NCI-H526 treated with DMSO at 0.1 percent for 48 hours (cell line): Measurements from ENCODE around the gene KCNS1.
"Not testable (repeated sequence)": the region's sequence is repeated elsewhere in the genome, so short reads cannot be mapped to it uniquely, and the experiment has no call there.

Source experiments
- DNase-seq: peaks from one replicate; lab custom pipeline; 2025; lab: John Stamatoyannopoulos, UW

Gene KCNS1, protein sequence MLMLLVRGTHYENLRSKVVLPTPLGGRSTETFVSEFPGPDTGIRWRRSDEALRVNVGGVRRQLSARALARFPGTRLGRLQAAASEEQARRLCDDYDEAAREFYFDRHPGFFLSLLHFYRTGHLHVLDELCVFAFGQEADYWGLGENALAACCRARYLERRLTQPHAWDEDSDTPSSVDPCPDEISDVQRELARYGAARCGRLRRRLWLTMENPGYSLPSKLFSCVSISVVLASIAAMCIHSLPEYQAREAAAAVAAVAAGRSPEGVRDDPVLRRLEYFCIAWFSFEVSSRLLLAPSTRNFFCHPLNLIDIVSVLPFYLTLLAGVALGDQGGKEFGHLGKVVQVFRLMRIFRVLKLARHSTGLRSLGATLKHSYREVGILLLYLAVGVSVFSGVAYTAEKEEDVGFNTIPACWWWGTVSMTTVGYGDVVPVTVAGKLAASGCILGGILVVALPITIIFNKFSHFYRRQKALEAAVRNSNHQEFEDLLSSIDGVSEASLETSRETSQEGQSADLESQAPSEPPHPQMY

DNA sequence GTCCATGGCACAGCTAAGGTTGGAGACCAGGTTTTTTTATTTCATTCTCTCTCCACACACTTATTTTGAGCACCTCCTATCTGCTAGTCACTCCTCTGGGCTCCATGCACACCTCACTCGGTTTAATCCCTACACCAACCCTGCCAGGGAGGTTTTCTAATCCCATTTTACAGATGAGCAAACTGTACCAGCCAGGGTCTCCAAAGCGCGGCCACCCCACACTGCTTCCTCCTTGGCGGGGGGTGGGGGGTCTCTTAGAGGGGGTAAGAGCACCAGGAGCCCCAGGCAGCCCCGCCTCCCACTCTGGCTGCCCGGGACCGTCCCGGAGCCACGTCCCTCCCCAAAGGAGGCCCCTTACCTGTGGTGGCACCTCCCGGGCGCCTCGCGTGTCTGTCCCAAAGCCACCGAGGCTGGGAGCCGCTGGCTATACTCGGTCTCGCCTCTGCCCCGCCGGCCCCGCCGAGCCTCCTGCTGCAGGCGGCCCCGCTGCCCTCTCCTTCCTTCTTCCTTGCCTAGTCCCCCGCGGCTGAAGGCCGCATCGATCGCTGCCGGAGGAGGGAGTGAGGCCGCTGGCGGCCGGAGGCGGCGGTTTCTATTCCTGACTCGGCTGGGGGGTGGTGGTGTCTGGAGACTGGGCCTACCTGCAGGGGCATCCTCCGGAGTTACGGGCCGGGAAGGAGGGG lies at the start of gene KCNS1:
Gene KCNS1, minus strand, starts transcription at position 565 of the 683 bp plus-strand sequence. CDS start 1,891 bp downstream, outside the sequence.
- DNase-seq: no peak

DNA sequence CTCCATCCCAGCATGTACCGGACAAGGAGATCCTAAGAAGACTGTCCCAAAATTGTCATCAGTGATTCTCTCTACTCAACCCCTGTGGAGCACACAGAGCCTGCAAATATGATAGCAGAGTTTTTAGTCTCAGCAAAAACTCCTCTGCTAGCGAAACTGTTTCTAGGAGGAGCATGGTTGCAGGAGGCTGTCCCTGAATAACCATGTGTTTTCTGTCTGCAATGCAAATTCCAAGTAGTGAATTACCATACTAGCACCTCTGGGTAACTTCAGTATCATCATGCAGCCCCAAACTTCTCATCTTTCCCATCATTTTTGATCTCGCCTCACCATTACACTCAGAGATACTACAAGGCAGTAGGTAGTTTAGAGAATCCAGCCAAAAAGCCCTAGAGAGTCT lies 48.1 kb upstream of the KCNS1 start:
- no peak for DNase-seq

DNA sequence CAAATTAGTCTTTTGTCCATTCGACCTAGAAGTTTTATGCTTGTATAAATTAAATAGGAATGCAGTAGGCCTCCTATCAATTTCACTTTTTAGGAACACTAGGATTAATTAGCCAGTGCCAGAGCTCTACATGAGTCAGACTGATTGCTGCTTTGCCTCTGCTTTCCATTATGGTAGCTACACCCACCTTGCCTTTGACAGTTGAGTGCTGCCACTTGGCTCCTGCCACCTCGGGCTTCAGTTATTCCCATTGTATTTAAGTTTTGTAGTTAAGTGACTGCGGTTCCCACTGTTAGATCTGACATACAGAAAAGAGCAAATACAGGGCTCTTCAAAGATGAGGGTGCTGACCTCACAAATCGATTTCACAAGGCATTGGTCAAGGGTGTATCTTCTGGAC lies 39.9 kb upstream of the KCNS1 start:
- DNase-seq: no peak

DNA sequence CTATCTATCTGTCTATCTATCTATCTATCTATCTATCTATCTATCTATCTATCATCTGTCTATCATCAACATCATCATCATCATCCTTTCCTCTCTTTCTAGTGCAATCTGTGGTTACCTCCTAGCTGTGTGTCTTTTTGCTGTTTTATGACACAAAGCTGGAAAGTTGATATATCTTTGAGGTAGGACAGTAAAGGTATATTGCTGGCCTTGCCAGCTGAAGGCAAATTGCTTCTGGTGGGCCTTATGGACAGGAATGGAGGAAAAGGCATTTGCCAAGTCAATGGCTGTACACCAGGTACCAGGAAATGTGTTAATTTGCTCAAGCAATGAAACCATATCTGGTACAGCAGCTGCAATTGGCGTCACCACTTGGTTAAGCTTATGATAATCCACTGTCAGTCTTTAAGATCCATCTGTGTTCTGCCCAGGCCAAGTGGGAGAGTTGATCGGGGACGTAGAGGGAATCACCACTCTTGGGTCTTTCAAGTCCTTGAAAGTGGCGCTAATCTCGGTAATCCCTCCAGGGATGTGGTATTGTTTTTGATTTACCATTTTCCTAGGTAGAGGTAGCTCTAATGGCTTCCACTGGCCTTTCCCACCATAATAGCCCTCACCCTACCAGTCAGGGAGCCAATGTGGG lies 38.9 kb upstream of the KCNS1 start:
- not testable (repeated sequence) for DNase-seq

DNA sequence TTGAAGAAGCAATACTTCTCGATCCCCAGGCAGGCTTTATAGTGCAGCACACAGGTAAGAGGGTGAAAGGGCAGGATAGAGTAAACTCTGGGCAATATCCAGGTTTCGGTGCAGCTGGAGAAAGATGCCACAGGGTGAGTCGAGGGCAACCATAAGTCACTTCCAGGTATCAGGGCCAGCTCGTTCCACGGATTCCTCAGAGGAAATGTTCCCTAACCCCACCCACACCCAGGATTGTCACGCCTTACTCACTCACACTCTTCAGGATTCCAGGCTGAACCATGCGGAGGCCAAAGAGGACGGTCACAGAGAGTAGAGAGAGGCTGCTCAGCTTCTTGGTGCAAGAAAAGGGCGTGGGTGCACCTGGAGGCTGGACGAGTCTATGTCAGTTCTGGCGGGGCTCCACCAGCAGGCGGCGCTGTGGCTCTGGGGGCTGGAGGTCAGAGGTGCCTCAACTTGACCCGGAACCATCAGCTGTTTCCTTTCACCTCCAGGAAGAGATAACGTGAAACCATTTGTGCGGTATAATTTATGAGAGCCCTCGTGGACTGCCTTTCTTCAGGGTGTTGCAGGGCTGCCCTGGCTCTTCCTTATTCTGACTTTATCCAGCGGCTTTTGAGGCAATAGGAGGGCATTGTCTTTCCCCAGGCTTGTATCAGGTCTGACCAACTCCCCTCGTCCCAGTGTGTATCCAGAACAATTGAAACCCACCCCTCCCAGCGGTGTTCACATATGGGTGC lies 37.8 kb upstream of the KCNS1 start:
- no peak for DNase-seq

DNA sequence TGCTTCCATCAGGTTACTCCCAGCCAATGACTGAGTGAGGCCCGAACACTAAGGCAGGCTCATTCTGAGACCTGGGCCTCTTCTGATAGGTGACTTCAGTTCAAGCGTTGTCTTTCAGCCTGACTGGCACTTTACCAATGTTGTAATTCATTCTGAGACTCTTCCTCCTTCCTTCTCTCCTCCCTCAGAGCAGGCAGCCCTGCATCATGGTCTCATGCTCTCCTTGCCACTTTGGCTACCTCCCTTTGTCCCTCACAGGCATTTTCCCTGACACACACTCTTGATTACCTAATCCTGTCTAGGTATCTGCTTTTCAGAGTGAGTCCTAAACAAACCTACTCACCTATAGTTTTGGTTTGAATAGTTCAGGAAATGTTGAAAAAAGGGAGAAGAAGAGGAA lies 36.0 kb upstream of the KCNS1 start:
- DNase-seq: no peak

DNA sequence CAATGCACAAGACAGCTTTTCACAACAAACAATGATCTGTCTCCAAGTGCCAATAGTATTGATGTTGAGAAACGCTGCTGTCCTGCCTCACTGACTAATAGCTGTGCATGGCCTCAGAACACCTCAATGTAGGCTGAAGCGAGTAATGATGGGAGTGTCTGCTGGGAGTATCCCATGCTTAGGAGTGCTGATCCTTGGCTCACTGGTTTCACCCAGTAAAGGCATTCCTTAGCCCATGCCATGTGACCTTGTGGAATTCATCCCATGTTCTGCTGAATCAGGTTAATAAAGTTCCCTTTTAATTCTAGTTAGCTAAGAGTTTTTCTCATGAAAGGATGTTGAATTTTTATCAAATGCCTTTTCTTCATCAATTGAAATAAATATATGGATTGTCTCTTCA lies 27.2 kb upstream of the KCNS1 start:
- DNase-seq: no peak

DNA sequence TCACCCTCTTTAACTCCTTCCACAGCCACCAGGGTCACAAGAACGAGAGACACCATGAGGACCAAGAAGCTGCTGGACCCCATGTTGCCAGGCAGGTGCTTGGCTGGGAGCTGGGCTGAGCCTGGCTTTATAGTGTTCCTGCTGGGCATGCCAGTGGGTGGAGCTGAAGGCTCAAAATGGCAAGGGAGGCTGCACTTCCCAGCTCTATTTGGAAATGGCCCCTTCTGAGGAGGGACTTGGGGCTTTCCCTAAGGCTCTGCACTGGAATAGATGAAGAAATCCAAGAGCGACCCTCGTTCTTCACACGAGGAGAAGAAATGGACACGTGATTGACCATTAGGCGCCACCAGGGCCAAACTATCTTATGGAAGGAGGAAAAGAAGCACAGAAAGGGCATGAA lies 23.4 kb upstream of the KCNS1 start, which contains the start of gene WFDC12:
Gene WFDC12, minus strand, starts transcription at position 101 of the 400 bp plus-strand sequence. Its CDS starts 18 bp downstream, at position 83.
- DNase-seq: no peak

DNA sequence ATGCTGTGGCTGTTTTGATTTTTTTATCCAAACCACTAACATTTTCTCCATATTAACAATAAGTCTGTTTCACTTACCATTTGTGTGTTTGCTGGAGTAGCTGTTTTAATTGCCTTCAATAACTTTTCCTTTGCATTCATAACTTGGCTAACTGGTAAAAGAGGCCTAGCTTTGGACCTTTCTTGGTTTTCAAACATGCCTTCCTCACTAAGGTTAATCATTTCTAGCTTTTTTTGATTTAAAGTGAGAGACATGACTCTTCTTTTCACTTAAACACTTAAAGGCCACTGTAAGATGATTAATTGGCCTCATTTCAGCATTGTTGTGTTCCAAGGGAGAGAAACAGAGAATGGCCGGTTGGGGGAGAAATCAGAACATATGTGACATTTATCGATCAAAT lies 20.5 kb upstream of the KCNS1 start:
- no peak for DNase-seq

DNA sequence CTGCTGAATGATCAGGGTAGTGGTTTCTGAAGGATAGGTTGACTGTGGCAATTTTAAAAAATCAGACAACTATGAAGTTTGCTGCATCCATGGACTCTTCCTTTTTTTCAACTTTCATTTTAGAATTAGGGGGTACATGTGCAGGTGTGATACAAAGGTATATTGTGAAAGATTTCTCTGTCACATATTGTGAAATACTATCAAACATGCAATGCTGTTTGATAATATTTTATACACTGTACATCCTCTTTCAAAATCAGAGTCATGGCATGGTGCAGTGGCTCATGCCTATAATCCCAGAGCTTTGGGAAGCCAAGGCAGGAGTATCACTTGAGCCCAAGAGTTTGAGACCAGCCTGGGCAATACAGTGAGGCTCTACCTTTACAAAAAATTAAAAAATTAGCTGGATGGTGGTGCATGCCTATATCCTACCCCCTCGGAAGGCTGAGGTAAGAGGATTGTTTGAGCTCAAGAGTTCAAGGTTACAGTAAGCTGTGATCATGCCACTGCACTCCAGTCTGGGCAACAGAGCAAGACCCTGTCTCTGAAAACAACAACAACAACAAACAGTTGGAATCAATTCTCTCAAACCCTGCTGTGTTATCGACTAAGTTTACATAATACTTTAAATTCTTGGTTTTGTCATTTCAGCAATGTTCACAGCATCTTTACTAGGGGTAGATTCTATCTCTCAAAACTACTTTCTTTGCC lies 18.8 kb upstream of the KCNS1 start:
- no peak for DNase-seq

DNA sequence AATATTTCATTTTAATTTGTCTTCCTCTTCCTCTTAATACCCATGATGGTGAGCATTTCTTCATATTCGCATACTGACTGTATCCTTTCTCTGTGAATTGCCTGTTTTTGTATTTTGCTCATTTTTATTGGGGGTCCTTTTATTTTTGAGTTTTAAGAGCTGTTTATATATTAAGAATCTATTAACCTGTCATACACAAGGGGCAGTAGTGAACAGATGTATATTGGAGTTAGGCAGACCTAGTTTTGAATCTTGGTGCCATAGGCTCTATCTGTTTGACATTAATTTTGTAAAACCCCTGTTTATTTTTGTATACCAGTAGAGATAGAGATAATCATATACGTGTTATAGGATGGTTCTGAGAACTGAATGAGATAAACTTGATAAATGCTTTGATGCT lies 17.1 kb upstream of the KCNS1 start:
- DNase-seq: no peak

DNA sequence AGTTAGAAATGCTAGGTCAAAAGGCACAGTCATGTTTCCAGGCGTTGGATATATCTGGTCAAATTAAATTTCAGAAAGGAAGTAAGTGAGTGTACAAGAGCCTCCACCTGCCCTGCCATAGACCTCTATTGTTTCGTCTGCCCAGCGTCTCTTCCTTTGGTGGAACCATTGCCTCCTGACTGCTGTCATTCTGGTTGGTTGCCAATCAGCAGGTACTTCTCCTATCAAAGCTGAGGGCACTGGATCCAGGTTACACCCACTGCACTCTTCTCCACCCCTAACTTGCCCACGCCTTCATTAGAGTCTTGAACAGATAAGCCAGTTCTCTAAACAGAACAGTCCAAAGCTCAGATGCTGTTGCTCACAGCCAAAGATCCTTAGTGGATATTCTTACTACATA lies 16.7 kb upstream of the KCNS1 start:
- no peak for DNase-seq

DNA sequence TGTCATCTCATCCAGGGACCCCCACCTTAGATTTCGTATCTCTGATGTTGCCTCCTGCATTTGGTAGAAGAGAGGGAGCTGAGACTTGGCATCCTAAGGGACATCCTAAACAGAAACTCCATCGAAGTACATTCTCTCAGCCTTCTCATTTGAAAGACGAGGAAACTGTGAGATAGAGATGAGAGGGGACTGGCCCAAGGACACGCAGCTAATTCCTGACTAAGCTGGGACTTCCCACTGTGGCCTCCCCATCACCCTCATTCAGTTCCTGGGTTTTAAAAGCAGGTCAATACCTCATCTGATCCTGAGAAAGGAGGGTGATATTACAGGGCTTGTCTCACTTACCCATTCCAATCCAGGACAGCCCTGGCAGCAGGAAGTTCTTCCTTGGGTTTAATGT lies 14.9 kb upstream of the KCNS1 start:
- DNase-seq: no peak

DNA sequence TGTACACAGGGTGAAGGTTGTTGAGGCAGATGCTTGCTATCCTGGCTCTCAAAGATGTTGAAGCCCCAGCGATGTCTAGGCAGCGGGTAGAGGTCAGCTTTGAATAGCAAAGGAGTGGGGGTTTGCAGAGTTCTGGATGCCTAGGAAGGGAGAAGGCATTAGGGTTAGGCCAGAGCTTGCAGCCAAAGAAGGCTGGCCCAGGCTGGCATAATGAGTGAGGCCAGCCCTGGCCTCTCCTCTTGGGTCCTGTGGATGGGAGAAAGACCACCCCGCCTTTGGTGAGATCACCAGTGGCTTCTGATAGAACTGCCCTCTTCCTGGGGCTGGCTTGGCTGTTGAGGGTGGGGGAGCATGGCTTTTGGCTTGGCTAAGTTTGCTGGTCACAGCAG lies 14.5 kb upstream of the KCNS1 start:
- DNase-seq: no peak

DNA sequence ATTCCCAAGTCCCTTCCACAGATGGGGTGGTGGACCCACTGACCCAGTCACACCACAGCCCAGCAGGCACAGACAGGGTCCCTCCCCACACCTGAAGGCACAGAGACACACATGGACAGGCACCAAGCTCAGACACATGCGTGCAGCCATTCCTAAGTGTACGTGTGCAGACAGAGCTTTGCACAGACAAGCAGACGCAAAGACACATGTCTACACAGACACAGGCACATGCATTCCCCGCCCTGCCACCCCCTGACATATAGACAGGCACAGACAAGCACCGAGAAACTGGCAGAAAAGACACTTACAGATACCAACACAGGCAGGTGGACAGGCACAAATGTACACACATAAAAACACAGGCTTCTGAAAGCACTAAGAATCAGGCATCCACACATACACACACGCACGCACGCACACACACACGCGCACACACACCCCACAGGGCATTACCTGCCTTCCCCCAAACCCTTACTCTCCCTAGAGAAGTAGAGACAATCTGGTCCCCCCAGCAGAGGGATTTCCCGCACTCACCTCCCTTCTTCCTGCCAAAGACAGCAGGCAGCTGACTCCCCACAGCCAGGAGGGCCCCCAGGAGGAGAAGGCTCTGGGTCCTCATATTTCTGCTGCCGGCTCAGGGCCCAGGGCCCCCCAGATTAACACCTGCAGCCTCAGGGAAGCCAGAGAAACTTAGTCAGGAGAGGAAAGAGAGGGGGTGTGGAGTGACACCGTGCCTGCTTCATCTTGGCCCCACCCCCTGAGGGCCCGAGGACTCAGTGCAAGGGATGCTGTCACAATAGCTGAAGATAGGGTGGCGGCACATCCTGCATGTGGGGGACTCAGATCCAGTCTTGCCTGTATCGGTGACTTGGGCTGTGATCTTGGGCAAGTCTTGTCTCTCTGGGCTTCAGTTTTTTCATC lies 13.8 kb upstream of the KCNS1 start, which contains the start of gene WFDC5:
Gene WFDC5, minus strand, starts transcription at position 710 of the 921 bp plus-strand sequence. Its CDS starts 91 bp downstream, at position 619.
- no peak for DNase-seq

DNA sequence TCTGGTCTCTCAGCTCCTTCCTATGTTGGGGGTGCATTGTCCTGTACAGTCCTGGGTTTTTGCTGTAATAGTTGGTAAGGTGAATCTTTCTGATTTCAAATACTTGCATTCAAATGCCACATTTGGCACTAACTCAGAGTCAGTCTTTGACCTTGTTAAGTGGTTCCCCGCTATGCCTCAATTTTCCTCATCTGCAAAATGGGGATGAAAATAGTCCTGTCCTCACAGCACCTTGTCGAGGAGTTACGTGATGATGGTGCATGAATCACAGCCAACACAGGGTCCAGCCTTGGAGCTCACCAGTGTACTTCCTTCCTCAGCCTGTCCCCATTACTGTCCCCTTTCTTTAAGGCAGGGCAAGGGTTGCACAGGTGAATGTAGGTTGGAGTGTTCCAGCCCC lies 12.9 kb upstream of the KCNS1 start:
- DNase-seq: no peak

DNA sequence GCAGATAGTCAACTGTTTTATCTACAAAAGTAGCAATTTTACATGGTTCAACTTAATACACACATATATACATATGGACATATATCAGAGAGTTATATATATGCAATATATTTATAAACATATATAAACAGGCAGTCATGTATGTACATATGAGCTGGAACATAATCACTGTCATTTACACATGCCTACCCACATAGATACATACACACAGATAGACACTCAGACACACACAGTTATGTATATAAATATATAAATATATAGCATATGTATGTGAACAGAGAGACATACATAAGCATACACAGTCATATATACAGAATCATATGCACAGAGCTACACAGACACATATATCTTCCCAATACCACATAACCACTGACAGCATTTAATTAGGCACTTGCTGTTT lies 11.8 kb upstream of the KCNS1 start:
- no peak for DNase-seq

DNA sequence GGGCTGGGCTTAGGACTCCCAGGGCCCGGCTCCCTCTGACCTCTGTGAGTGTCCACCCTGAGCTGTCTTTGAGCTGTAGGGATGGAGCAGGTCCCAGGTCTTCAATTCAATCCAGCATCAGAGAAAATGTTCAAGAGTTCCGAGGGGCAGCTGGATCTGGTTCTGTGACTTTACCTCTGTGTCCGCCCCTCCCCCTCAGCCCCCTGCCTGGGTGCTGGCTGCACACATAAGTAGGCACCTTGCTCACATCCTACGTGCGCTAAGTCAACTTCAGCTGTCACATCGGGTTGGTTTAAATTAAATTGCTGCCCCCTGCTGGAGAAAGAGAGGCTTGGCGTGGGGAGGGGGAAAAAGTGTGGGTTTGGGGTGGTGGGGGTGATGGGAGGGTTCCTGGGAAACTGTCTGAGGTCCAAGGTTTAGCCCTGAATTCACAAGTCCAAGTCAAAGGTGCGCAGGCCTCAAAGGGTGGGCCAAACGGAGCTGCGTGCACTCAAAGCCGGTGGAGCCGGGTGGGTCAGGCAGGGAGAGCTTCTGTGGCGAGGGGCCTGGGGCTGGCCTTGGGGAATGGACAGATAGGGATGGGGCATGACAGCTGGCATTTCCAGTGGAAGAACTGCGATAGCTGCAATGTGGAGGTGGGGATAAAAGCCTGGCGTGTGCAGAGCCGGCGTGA lies 11.0 kb upstream of the KCNS1 start:
- DNase-seq: no peak

DNA sequence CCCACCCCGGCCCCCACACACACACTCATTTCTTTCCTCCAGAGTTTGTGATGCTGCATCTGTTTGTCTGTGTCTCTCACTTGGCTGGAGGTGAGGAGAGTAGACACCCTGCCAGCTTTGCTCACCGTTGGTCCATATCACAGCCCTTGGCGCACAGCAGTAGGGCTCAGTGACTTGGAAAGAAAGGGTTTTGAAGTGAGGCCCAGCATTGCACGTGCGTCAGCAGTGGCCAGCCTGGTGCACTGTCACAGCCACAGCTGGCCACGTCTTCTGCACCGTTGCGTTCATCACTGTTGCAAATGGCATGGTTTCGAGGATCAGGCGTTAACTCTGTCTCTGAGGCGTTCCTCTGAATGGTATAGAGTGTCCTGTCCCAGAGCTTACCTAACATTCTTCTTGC lies 10.4 kb upstream of the KCNS1 start:
- no peak for DNase-seq

DNA sequence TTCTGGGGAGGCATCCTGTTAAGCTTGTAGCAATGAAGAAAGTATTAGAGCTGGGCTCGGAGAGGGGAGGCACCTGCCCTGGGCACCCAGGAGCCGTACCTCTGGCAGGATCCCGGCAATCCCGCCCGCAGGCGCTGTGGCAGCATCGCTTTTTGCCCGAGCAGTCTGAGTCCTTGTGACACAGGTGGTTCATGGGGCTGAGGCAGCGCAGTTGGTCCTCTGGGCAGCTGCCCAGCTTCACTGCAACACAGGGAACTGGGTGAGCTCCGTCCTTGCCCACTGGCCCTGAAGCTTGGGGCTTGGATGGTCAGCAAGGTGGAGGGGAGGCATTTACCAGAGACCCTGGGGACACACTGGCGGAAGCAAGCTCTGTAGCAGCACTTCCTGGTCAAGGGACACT lies 9.4 kb upstream of the KCNS1 start:
- no peak for DNase-seq
